ENCODE results near the gene SEC23IP. TPM values are rescaled to one million over a fixed set of nuclear protein-coding genes. Genes with fewer than 3 reads are reported as not detected.

Gene SEC23IP
- total RNA-seq: 10 to 100 TPM; 13.5 to 75.0 (median 38.4) TPM
- 10 to 100 TPM in 2 of 3 donors, 1 to 10 TPM in 1; 8.5 to 83.5 (median 10.1) TPM for polyA plus RNA-seq
- long read RNA-seq, donor 1, partial matches to known transcripts: 12 of 12 reads
- long read RNA-seq, donor 1, other reads (novel, unspliced or antisense): 0 of 12 reads
- long read RNA-seq, donor 2, partial matches to known transcripts: 22 of 22 reads
- long read RNA-seq, donor 2, other reads (novel, unspliced or antisense): 0 of 22 reads
- long read RNA-seq, donor 3, full-length matches to known transcripts: 1 of 10 reads
- long read RNA-seq, donor 3, partial matches to known transcripts: 9 of 10 reads
- long read RNA-seq, donor 3, other reads (novel, unspliced or antisense): 0 of 10 reads
- long read RNA-seq, donor 4, full-length matches to known transcripts: 1 of 5 reads
- long read RNA-seq, donor 4, partial matches to known transcripts: 4 of 5 reads
- long read RNA-seq, donor 4, other reads (novel, unspliced or antisense): 0 of 5 reads
- long read RNA-seq, donor 5, full-length matches to known transcripts: 39 of 60 reads
- long read RNA-seq, donor 5, partial matches to known transcripts: 5 of 60 reads
- long read RNA-seq, donor 5, other reads (novel, unspliced or antisense): 16 of 60 reads
- long read RNA-seq, donor 6, full-length matches to known transcripts: 1 of 9 reads
- long read RNA-seq, donor 6, partial matches to known transcripts: 7 of 9 reads
- long read RNA-seq, donor 6, other reads (novel, unspliced or antisense): 1 of 9 reads
- long read RNA-seq, donor 7, partial matches to known transcripts: 5 of 6 reads
- long read RNA-seq, donor 7, other reads (novel, unspliced or antisense): 0 of 6 reads
- long read RNA-seq, donor 8, full-length matches to known transcripts: 5 of 17 reads
- long read RNA-seq, donor 8, partial matches to known transcripts: 12 of 17 reads
- long read RNA-seq, donor 8, other reads (novel, unspliced or antisense): 0 of 17 reads
- long read RNA-seq, donor 9, full-length matches to known transcripts: 3 of 20 reads
- long read RNA-seq, donor 9, partial matches to known transcripts: 17 of 20 reads
- long read RNA-seq, donor 9, other reads (novel, unspliced or antisense): 0 of 20 reads
- long read RNA-seq, donor 10, full-length matches to known transcripts: 2 of 2 reads
- long read RNA-seq, donor 10, partial matches to known transcripts: 0 of 2 reads
- long read RNA-seq, donor 10, other reads (novel, unspliced or antisense): 0 of 2 reads

DNA sequence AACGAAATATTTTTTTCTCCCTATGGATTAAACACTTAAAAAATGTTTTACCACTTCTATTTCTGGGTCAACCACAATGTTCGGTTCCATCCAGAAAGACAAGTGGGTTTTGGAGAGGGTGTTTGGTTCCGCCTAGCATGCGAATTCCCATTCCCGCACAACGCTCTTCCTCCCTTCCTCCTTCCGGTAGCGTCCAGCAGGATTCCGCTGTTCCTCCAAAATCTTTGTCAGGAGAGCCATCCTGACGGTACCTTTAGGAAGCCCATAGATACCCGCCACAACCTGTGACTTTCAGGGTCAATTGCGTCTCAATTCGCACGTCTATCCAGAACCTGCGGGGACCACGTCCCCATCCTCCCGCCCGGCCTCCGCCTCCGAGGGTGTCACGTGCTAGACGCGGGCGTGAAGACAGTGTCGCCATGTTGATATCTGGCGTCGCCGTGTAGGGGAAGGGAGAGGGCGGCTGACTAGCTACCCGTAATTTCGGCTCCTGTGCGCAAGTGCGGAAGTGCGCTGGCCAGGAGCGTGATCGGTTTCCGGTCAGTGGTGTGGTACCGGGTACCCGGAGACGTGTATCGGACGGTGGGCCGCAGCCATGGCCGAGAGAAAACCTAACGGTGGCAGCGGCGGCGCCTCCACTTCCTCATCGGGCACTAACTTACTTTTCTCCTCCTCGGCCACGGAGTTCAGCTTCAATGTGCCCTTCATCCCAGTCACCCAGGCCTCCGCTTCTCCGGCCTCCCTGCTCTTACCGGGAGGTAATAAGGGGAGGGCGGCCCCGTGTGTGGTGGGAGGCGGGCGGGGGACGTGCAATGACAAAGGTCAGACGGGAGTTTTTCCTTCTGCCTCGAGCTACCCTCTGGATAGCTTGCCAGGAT, at the start of gene SEC23IP:
SEC23IP (plus strand) TSS at position 543 of the 878 bp plus-strand sequence; CDS start at position 596, 53 bp downstream.
- intact Hi-C loops (cut with DNase I): no loop called here
- Histone ChIP-seq H3K27ac (peak within 1 kb of the TSS; percentile 46 to 92 (median 76)), H3K4me3 (peak within 1 kb of the TSS; percentile 1 to 97 (median 84)), H3K4me1 (replicated peaks in 1 of 2) (peaks cover 27 to 39% of the 10 kb centered on the region in 2 donors), H3K27me3 (no peaks in the 10 kb centered on the region), H3K36me3 (replicated peaks in 1 of 2) (no peaks in the 10 kb centered on the region), H3K9me3 (replicated peaks in 1 of 3) (no peaks in the 10 kb centered on the region)
- peak; percentile 72 to 87 for TF ChIP-seq POLR2A (IDR thresholded peaks at IDR 0.05)
- TF ChIP-seq, protein P1, sequence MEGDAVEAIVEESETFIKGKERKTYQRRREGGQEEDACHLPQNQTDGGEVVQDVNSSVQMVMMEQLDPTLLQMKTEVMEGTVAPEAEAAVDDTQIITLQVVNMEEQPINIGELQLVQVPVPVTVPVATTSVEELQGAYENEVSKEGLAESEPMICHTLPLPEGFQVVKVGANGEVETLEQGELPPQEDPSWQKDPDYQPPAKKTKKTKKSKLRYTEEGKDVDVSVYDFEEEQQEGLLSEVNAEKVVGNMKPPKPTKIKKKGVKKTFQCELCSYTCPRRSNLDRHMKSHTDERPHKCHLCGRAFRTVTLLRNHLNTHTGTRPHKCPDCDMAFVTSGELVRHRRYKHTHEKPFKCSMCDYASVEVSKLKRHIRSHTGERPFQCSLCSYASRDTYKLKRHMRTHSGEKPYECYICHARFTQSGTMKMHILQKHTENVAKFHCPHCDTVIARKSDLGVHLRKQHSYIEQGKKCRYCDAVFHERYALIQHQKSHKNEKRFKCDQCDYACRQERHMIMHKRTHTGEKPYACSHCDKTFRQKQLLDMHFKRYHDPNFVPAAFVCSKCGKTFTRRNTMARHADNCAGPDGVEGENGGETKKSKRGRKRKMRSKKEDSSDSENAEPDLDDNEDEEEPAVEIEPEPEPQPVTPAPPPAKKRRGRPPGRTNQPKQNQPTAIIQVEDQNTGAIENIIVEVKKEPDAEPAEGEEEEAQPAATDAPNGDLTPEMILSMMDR (IDR thresholded peaks at IDR 0.05): peak in 2 of 6 experiments; percentile 21 to 24
- peak; percentile 95 to 99 (median 98) for DNase-seq
- 0 to 1% (median 1%) methylated on average over 23 to 61 of the region's 61 CpGs for WGBS, 4 donors

- TF ChIP-seq, protein P1 (IDR thresholded peaks at IDR 0.05): no peak
- TF ChIP-seq POLR2A (IDR thresholded peaks at IDR 0.05): no peak
- H3K27ac ChIP-seq: no peak overlapping the region
- 80 to 100% (median 85%) methylated on average over 1 of the region's 1 CpG for WGBS, 4 donors
- intact Hi-C loops (cut with DNase I): no loop called here
- no peak for DNase-seq
- H3K4me1 ChIP-seq (replicated peaks in 1 of 2): peaks cover 0 to 6% of the 10 kb centered on the region in 2 donors
- peaks cover 0 to 76% of the 10 kb centered on the region in 2 donors for H3K36me3 ChIP-seq (replicated peaks in 1 of 2)
- H3K27me3 ChIP-seq: no peaks in the 10 kb centered on the region
- H3K9me3 ChIP-seq (replicated peaks in 1 of 3): no peaks in the 10 kb centered on the region
- H3K4me3 ChIP-seq: no peak overlapping the region
These were observed 46.9 kb upstream of the SEC23IP start for GRCh38 chr10:119845656-119846055.

GRCh38 chr10:119849031-119849789, 43.3 kb upstream of the SEC23IP start:
- peaks cover 0 to 56% of the 10 kb centered on the region in 2 donors for H3K36me3 ChIP-seq (replicated peaks in 1 of 2)
- TF ChIP-seq, protein P1 (IDR thresholded peaks at IDR 0.05): no peak
- TF ChIP-seq POLR2A (IDR thresholded peaks at IDR 0.05): no peak
- intact Hi-C loops (cut with DNase I): no loop called here

More at GRCh38 chr10:119849031-119849789, 43.3 kb upstream of the SEC23IP start:
- H3K27ac ChIP-seq: no peak overlapping the region
- no peak for DNase-seq
- peaks cover 0 to 6% of the 10 kb centered on the region in 2 donors for H3K4me1 ChIP-seq (replicated peaks in 1 of 2)
- no peaks in the 10 kb centered on the region for H3K27me3 ChIP-seq
- WGBS, 4 donors: 80 to 86% (median 81%) methylated on average over 6 of the region's 6 CpGs
- no peak overlapping the region for H3K4me3 ChIP-seq
- H3K9me3 ChIP-seq (replicated peaks in 1 of 3): no peaks in the 10 kb centered on the region
